ENCODE measurements around the gene PPP6R2.

DNA sequence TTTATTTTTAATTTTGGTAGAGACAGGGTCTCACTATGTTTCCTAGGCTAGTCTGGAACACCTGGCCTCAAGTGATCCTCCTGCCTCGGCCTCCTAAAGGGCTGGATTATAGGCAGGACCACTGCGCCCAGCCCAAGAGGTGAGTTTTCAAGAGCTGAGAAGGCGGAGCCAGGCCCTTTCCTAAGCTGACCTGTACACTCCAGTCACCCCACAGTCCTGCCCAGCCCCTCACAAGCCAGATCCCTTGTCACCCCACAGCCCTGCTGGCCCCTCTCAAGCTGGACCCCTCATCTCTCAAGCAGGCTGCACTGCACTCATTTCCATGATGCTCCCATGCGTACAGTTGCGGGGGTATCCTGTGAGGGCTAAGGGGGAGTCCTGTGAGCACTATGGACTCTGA lies 19.2 kb upstream of the PPP6R2 start:
- no peak for TF ChIP-seq RAD21 (IDR thresholded peaks at IDR 0.05; ENCODE audit: low read depth)
- TF ChIP-seq, protein P1, sequence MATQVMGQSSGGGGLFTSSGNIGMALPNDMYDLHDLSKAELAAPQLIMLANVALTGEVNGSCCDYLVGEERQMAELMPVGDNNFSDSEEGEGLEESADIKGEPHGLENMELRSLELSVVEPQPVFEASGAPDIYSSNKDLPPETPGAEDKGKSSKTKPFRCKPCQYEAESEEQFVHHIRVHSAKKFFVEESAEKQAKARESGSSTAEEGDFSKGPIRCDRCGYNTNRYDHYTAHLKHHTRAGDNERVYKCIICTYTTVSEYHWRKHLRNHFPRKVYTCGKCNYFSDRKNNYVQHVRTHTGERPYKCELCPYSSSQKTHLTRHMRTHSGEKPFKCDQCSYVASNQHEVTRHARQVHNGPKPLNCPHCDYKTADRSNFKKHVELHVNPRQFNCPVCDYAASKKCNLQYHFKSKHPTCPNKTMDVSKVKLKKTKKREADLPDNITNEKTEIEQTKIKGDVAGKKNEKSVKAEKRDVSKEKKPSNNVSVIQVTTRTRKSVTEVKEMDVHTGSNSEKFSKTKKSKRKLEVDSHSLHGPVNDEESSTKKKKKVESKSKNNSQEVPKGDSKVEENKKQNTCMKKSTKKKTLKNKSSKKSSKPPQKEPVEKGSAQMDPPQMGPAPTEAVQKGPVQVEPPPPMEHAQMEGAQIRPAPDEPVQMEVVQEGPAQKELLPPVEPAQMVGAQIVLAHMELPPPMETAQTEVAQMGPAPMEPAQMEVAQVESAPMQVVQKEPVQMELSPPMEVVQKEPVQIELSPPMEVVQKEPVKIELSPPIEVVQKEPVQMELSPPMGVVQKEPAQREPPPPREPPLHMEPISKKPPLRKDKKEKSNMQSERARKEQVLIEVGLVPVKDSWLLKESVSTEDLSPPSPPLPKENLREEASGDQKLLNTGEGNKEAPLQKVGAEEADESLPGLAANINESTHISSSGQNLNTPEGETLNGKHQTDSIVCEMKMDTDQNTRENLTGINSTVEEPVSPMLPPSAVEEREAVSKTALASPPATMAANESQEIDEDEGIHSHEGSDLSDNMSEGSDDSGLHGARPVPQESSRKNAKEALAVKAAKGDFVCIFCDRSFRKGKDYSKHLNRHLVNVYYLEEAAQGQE (IDR thresholded peaks at IDR 0.05; ENCODE audit: low read depth) = no peak
- TF ChIP-seq EP300 (IDR thresholded peaks at IDR 0.05; ENCODE audit: borderline replicate concordance) = no peak
- no peak for TF ChIP-seq EGR1 (IDR thresholded peaks at IDR 0.05)
- TF ChIP-seq, protein P2, sequence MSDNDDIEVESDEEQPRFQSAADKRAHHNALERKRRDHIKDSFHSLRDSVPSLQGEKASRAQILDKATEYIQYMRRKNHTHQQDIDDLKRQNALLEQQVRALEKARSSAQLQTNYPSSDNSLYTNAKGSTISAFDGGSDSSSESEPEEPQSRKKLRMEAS (IDR thresholded peaks at IDR 0.05) = no peak
- TF ChIP-seq CREB1 (IDR thresholded peaks at IDR 0.05; ENCODE audit: low read depth) = no peak
- TF ChIP-seq FOXM1 (IDR thresholded peaks at IDR 0.05; ENCODE audit: borderline replicate concordance, low read depth) = no peak
- no peak for TF ChIP-seq TCF12 (IDR thresholded peaks at IDR 0.05; ENCODE audit: low read depth)
- no peak for TF ChIP-seq TAF1 (IDR thresholded peaks at IDR 0.05; ENCODE audit: low read depth)
